Activated T-helper 1 cell treated with anti-CD3 and anti-CD28 coated beads, Interleukin-2, amount 50 U/mL, for 16 hours (primary cell): ENCODE measurements around the gene C1orf198.

ENCODE experiments used
- DNase-seq, 2 donors: peaks; one replicate each; pipeline ENCODE4 v3.0.0-alpha.2; 2020; ENCODE audit warnings: low read depth in 1 of 2, low spot score in 1 of 2

C1orf198 gene

GRCh38 chr1:230892018-230892491 lies 23.7 kb upstream of the C1orf198 start:
- DNase-seq = no peak

DNA sequence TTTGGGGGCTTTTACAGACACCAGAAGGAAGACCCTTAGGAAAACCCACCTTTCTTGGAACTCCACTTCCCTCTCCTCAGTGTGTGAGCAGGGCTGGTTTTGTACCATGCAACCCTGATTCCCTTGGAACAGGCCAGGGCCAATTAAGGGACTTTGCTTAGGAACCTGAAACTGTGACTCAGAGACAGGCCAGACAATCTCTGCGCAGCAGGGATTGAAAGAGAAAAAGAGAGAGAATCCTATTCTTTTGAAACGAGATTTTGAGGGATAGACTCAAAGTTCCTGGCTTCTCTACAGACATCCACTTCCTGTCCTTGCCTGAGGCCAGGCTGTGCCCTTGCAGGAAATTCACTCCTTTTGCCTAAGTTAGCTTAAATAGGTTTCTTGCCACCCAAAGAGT lies 23.1 kb upstream of the C1orf198 start:
- no peak for DNase-seq

DNA sequence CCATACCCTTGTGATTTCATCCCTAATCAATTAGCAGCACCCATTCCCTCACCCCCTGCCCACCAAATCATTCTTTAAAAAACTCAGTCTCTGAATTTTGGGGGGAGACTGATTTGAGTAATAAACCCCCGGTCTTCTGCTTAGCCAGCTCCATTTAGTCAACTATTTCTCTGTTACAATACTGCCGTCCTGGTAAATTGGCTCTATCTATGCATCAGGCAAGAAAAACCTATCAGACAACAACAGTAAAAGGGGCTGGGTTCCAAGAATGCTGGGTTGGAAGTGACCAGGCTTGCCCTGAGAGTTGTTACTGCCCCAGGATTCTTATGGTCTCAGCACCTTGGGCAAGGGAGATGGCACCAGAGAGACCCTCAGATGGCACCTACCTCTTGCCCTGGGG lies 16.3 kb upstream of the C1orf198 start:
- DNase-seq = no peak

DNA sequence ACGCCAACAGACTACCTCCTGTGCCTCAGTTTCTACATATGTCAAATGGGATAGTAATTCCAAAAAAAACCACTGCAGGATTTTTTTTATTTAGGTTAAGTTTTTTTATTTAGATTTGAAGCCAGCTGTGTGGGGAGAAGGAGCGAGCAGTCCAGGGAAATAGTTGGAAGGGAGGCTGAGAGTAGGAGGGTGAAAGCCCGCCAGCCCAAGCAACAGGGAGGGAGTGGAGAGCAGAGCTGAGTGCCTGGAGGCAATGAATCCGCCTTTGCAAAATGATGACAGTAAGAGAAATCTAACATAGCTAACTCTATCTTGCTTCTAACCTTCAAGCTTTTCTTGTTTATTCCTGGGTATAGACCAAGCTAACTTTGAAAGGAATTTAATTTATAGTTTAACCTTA lies 15.6 kb upstream of the C1orf198 start:
- no peak for DNase-seq

- DNase-seq = no peak
Observed at GRCh38 chr1:230879778-230880177, 11.5 kb upstream of the C1orf198 start.

DNA sequence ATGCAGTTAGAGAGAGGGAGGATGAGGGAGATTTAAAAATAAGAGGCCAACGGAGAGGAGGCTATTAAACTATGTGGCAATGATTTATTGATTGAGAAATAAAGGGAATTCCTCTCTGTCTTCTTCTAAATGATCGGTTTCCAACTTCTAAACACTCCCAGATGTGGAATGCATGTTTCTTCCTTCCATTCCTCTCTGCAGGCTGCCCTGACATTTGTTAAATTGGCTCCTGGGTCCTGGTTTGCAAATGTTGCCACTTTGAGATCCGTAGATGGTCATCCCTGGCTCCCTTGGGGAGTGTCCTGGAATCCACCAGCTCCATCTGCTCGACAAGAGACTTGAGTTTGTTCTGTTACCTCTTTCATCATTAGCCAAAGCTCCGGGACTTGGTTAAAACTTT lies 10.3 kb upstream of the C1orf198 start:
- DNase-seq = no peak

- no peak for DNase-seq
Observed at GRCh38 chr1:230877924-230878590, 9.7 kb upstream of the C1orf198 start.

DNA sequence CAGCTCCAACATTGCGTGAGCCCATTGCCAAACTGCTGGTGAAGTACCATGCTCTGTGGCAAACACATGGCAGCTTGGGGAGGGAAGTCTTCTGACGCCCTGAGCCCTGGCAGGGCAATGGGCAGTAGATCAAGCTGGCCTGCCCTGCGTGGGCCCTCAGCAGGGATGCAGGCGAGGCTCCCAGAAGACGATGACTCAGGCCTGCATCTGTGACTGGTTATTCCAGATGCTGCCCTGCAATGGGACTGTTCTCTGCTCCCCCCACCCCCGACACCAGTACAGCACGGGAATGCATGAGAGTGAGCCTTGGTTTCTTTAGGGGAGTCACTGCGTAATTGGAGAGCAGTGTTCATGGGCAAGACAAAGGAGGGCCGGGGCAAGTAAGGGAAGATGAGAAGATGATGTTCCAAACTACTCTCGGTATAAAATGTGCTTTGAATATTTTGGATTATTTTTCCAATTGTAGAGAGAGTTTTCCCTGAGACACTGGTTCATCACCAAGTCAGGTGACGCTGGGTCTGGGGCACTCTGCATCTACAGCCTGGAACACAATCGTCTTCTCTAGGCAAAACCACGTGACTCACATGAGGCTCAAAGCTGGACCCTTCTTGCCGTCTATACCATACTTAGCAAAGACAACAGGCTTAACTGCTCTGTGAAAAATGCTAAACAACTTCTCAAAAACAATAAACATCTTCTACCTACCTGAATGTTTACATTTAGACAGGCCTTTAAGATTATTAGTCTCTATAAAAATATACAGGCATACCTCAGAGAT lies 9.0 kb upstream of the C1orf198 start:
- DNase-seq = no peak

DNA sequence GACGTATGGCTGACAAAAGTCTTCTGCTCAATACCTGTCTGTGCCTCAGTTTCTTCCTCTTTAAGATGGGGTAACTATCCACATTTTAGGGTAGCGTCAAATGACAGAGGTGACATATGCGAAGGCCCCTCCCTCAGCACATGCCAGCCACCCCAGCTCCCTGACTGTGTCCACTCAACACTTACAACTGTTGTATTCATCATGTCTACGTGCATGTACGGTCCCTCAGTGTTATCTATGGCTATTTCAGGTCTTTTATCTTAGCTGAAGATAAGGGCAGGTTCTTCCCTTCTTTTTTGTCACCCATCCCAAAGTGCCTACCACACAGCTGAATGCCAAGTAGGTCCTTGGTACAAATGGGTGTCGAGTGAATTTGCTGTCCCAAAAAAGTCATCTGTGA lies 8.3 kb upstream of the C1orf198 start:
- DNase-seq = no peak

DNA sequence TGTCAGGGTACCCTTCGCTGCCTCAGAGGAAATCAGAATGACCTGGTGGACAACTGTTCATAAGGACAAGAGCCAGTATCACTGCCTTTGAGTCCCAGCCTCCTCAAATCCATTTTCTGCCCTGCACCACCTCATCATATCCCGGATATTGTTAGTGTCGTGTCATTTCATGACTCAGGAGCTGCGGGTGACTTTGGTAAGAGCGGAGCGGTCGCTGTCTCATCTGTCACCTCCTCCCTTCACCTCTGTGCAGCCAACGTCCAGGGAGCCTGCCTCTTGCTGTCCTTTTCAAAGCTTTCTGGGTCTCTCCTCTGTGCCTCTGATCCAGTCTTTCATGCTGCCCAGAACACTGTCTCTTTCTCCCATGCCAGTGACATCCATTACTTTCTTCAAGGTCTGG lies 7.0 kb upstream of the C1orf198 start:
- no peak for DNase-seq

GRCh38 chr1:230870916-230871315 lies 2.6 kb upstream of the C1orf198 start:
- DNase-seq = no peak

DNA sequence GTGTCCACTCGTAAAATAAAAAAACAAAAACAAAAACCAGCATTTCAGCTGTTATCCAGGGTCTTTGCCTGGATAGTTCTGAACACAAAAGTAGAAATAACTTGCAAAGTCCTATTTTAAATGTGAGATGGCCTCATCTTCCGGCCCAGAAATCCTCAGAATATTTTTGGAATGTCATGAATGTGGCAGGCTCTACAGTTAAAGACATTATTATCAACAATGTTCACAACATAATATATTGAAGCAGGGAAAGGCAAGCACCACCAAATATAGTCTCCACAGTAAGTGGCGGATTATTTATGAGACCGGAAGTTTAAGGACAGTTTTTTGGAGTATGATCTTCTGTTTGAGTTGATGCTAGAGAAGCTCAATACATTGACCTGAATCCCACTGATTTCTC lies 1.2 kb upstream of the C1orf198 start:
- no peak for DNase-seq

GRCh38 chr1:230868736-230869385 lies 540 bp upstream of the C1orf198 start:
- DNase-seq = no peak

- no peak for DNase-seq
Observed at GRCh38 chr1:230867101-230867902, 1.0 kb downstream of the C1orf198 start.

DNA sequence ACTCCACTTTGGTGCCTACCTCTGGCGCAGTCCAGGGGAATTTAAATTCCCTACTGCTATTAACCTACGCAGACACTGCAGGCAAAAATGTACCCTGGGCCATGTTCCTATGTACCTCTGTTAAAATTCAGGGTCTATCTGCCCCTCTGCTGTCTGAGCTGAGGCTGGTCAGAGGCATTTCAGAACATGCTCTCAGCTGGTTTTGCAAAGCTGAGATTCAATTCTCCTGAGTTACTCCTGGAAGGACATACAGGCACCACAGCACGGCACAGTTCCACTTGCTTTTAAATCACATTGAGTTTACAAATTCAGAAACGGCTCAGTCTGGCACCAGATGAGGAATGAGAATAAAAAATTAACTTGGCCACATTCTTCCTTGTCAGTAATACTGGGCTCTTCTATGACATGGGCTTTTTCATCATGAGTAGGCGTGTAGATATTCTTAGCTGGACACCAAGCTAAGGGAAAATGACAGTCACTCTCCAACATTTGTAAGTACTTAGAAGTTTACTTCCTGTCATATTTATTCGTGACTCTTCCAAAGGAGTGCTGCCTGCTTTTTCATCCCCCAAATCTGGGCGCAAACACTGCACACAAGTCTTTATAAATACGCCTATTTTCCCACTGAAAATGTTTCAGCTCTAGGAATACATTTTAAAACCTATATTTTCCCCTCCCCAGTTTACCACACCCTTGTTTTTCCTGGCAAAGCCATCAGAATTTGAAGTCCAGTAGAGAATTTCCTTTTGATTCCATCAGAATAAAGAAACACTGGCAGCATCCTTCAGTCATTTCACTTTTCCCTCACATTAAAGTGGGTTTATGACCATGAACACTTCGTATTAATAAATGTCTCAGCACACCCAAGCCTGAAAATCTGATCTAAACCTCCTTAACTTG lies 1.9 kb downstream of the C1orf198 start:
- no peak for DNase-seq

GRCh38 chr1:230865062-230865817 lies 3.1 kb downstream of the C1orf198 start:
- DNase-seq = no peak

GRCh38 chr1:230864441-230864840 lies 3.9 kb downstream of the C1orf198 start:
- DNase-seq = no peak

GRCh38 chr1:230863449-230863848 lies 4.9 kb downstream of the C1orf198 start:
- no peak for DNase-seq

- DNase-seq = no peak
Observed at GRCh38 chr1:230861970-230862595, 6.2 kb downstream of the C1orf198 start.
